GM12878 (cell line): ENCODE measurements around the gene PTGR2. TPM values are rescaled to one million over a fixed set of nuclear protein-coding genes. Genes with fewer than 3 reads are reported as not detected.

Experiments used
- ATAC-seq: fragments of 200-7000 bp; cut with Tn5 transposase; 3 replicates; pipeline ENCODE4 v1.9.1; 2020; ENCODE audit warnings: mild to moderate bottlenecking, moderate library complexity
- BruUV-seq: library from RNA; stranded (reverse); fragments of 400-500 nt; replicated peaks from 2 replicates; lab custom pipeline; 2021; lab: Mats Ljungman, UMichigan
- CTCF ChIA-PET: fragments of 300-600 bp; sonication (Branson Sonifier 250); formaldehyde crosslinking; extraction: SDS; loops from one replicate; lab custom pipeline; 2021; ENCODE audit warnings: inconsistent platforms; lab: Yijun Ruan, JAX
- POLR2A ChIA-PET: fragments of 350-600 bp; formaldehyde crosslinking; extraction: SDS; loops from one replicate; lab custom pipeline; 2021; ENCODE audit warnings: inconsistent platforms; lab: Charles Lee
- RAD21 ChIA-PET: fragments of 300-600 bp; sonication (Branson Sonifier 250); formaldehyde crosslinking; loops from one replicate; lab custom pipeline; 2023; ENCODE audit warnings: antibody characterized with exemption; ENCODE audit not compliant: unreplicated experiment; lab: Charles Lee
- SMC1A ChIA-PET: fragments of 300-600 bp; sonication (Branson Sonifier 250); formaldehyde crosslinking; loops from one replicate; lab custom pipeline; 2023; ENCODE audit not compliant: unreplicated experiment, uncharacterized antibody; lab: Charles Lee
- DNase-seq: peaks from one replicate; pipeline ENCODE4 v3.0.0-alpha.2; 2011; ENCODE audit warnings: low read depth, low spot score
- FAIRE-seq: peaks from 3 replicates; lab custom pipeline; 2011; peaks lifted over from hg19 to GRCh38; lab: Jason Lieb, UNC
- H2AFZ ChIP-seq: 2 replicates; pipeline ENCODE4 v1.6.0; 2011; ENCODE audit warnings: low read depth, low read length, control low read depth; ENCODE audit not compliant: control insufficient read depth
- H3K27ac ChIP-seq: 2 replicates; pipeline ENCODE4 v1.5.1; 2011; ENCODE audit warnings: control low read depth; ENCODE audit not compliant: control insufficient read depth, insufficient read depth
- H3K27me3 ChIP-seq, 2 experiments: replicated peaks in 1 of 2; 2 replicates each; pipeline versions ENCODE4 v1.6.0 to v1.6.1; 2011; ENCODE audit warnings: low read length in 1 of 2; ENCODE audit not compliant: control insufficient read depth in 2 of 2, insufficient read depth in 2 of 2
- H3K36me3 ChIP-seq, 2 experiments: 2 replicates each; pipeline ENCODE4 v1.5.1; 2011; ENCODE audit warnings: low read length in 1 of 2; ENCODE audit not compliant: control insufficient read depth in 2 of 2, insufficient read depth in 2 of 2
- H3K4me1 ChIP-seq: 2 replicates; pipeline ENCODE4 v1.6.1; 2011; ENCODE audit warnings: mild to moderate bottlenecking, low read length, moderate library complexity, mixed read lengths; ENCODE audit not compliant: control insufficient read depth, insufficient read depth
- H3K4me2 ChIP-seq: 2 replicates; pipeline ENCODE4 v1.6.0; 2011; ENCODE audit warnings: control low read depth; ENCODE audit not compliant: control insufficient read depth, insufficient read depth
- H3K4me3 ChIP-seq: fragments of 200-600 bp; sonication (generic); 2 replicates; pipeline ENCODE4 v1.5.1; 2016
- H3K79me2 ChIP-seq: 2 replicates; pipeline ENCODE4 v1.6.0; 2011; ENCODE audit warnings: low read length; ENCODE audit not compliant: control insufficient read depth, insufficient read depth
- H3K9ac ChIP-seq: 2 replicates; pipeline ENCODE4 v1.8.0; 2011; ENCODE audit warnings: low read length, control low read depth, mixed read lengths; ENCODE audit not compliant: control insufficient read depth, insufficient read depth
- H3K9me3 ChIP-seq: replicated peaks from 3 replicates; pipeline ENCODE4 v1.5.1; 2011; ENCODE audit warnings: mild to moderate bottlenecking, low read length; ENCODE audit not compliant: control insufficient read depth, insufficient read depth
- H4K20me1 ChIP-seq: 2 replicates; pipeline ENCODE4 v1.6.0; 2011; ENCODE audit not compliant: control insufficient read depth, insufficient read depth
- CBX3 ChIP-seq: fragments of 200-600 bp; sonication (generic); IDR thresholded peaks from 2 replicates; pipeline ENCODE4 v1.6.1; 2016; ENCODE audit warnings: low read depth, borderline replicate concordance
- CHD4 ChIP-seq: fragments of 200-600 bp; sonication (generic); IDR thresholded peaks from 2 replicates; pipeline ENCODE4 v1.6.1; 2016; ENCODE audit warnings: mild to moderate bottlenecking
- DPF2 ChIP-seq: fragments of 450-650 bp; IDR thresholded peaks from 2 replicates; pipeline ENCODE4 v1.6.1; 2017; ENCODE audit warnings: mild to moderate bottlenecking
- EGR1 ChIP-seq, 2 experiments: IDR thresholded peaks; 1 replicate in 1 of 2; 2 replicates in 1 of 2; pipeline ENCODE4 v1.6.1; 2011 to 2012; ENCODE audit warnings: low read depth in 2 of 2, low read length in 2 of 2, borderline replicate concordance in 1 of 2, mild to moderate bottlenecking in 1 of 2, moderate library complexity in 1 of 2
- FOS ChIP-seq: IDR thresholded peaks from 3 replicates; pipeline ENCODE4 v1.6.1; 2011; ENCODE audit warnings: borderline replicate concordance; ENCODE audit not compliant: insufficient read length; ENCODE audit errors: extremely low read depth
- HDAC6 ChIP-seq: fragments of 200-600 bp; sonication (generic); IDR thresholded peaks from one replicate; pipeline ENCODE4 v1.8.0; 2017; ENCODE audit warnings: antibody characterized with exemption; ENCODE audit not compliant: unreplicated experiment
- LARP7 ChIP-seq: fragments of 450-650 bp; IDR thresholded peaks from 2 replicates; pipeline ENCODE4 v1.6.1; 2017; ENCODE audit warnings: mild to moderate bottlenecking
- POLR2A ChIP-seq: IDR thresholded peaks from 2 replicates; pipeline ENCODE4 v1.6.1; 2011; ENCODE audit warnings: low read depth, mild to moderate bottlenecking, low read length
- SUPT20H ChIP-seq: IDR thresholded peaks from 2 replicates; pipeline ENCODE4 v1.6.1; 2011; ENCODE audit warnings: low read depth, mild to moderate bottlenecking, low read length, moderate library complexity, borderline replicate concordance; ENCODE audit not compliant: control insufficient read depth
- TARDBP ChIP-seq: IDR thresholded peaks from 2 replicates; pipeline ENCODE4 v1.6.1; 2016; ENCODE audit warnings: borderline replicate concordance
- WRNIP1 ChIP-seq: IDR thresholded peaks from 2 replicates; pipeline ENCODE4 v1.6.1; 2011; ENCODE audit warnings: low read depth, low read length, improper control_type of control experiment, borderline replicate concordance
- YBX1 ChIP-seq: fragments of 450-650 bp; IDR thresholded peaks from 2 replicates; pipeline ENCODE4 v1.6.1; 2016; ENCODE audit warnings: antibody characterized with exemption
- ZNF24 ChIP-seq: fragments of 450-650 bp; IDR thresholded peaks from 2 replicates; pipeline ENCODE4 v1.6.1; 2017; ENCODE audit warnings: antibody characterized with exemption, mild to moderate bottlenecking
- ZNF384 ChIP-seq: IDR thresholded peaks from 2 replicates; pipeline ENCODE4 v1.6.1; 2012; ENCODE audit warnings: low read depth, mild to moderate bottlenecking, low read length, improper control_type of control experiment, borderline replicate concordance
- WGBS: methylation state at CpG from one replicate; pipeline ENCODE4 v1.1.6; 2016; ENCODE audit warnings: low lambda C conversion rate; ENCODE audit not compliant: insufficient replicate concordance, insufficient coverage; ENCODE audit errors: missing lambda C conversion rate; 5-methylcytosine and 5-hydroxymethylcytosine counted together
- in situ Hi-C: fragments of 300-500 bp; cut with MboI; formaldehyde crosslinking; loops from 9 replicates; pipeline ENCODE4 v1.14.3; 2018; ENCODE audit warnings: mixed read lengths
- intact Hi-C: fragments of 100-400 bp; cut with micrococcal nuclease; formaldehyde crosslinking; loops from one replicate; pipeline ENCODE4 v1.14.2; 2022; ENCODE audit not compliant: unreplicated experiment
- polyA plus RNA-seq, 11 experiments: library from polyadenylated mRNA; depleted of rRNA in 4 of 11; unstranded in 6 of 11; stranded (reverse) in 5 of 11; fragments of >200 nt; fragmentation: Nextera tagmentation in 4 of 11; fragmentation: Illumina TruSeq in 1 of 11; extraction: Ambion mirVana in 4 of 11; extraction: Trizol in 1 of 11; gene quantifications; 1 replicate in 1 of 11; 2 replicates in 10 of 11; pipeline versions ENCODE4 v1.2.1 to v1.2.3, GENCODE V29; 2011 to 2016; ENCODE audit warnings: inconsistent platforms in 2 of 11, missing spikeins in 2 of 11, low read depth in 1 of 11
- total RNA-seq, 4 experiments: library from RNA; depleted of rRNA in 3 of 4; stranded (reverse); fragments of >200 nt in 3 of 4; fragmentation: Illumina TruSeq in 1 of 4; extraction: Trizol in 1 of 4; gene quantifications; 2 replicates each; pipeline versions ENCODE4 v1.2.1 to v1.2.3, GENCODE V29; 2013 to 2021
- TF ChIP-seq, protein P1 (sequence below): fragments of 450-650 bp; formaldehyde crosslinking; IDR thresholded peaks from 2 replicates; pipeline ENCODE4 v1.4.0; 2020; ENCODE audit warnings: mild to moderate bottlenecking, moderate library complexity
- TF ChIP-seq, protein P2 (sequence below): IDR thresholded peaks from 2 replicates; pipeline ENCODE4 v1.6.1; 2012; ENCODE audit warnings: low read depth, low read length, improper control_type of control experiment

PTGR2 gene
- total and polyA plus RNA-seq, 10 of the 15 experiments (the other 5 are each of a cell fraction or from before 2014, with no cell fraction given), result 3.3 to 12.8 (median 8.4) TPM

DNA sequence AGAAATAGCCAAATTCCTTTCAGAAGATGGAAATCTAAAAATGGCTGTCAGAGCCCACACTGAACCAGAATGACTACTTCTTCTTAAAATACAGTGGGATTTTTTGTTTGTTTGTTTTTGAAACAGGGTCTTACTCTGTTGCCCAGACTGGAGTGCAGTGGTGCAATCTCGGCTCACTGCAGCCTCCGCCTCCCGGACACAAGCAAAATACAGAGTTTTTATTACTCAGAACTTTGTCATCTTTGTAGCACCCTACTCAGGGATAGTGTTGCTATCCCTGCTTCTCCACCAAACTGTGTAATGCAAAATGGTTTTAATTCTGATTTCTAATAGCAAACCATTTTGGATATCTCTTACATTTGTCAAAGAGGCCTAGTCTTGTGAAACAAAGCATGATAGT, 51.4 kb downstream of the PTGR2 start (continued):
- TF ChIP-seq, protein P1, sequence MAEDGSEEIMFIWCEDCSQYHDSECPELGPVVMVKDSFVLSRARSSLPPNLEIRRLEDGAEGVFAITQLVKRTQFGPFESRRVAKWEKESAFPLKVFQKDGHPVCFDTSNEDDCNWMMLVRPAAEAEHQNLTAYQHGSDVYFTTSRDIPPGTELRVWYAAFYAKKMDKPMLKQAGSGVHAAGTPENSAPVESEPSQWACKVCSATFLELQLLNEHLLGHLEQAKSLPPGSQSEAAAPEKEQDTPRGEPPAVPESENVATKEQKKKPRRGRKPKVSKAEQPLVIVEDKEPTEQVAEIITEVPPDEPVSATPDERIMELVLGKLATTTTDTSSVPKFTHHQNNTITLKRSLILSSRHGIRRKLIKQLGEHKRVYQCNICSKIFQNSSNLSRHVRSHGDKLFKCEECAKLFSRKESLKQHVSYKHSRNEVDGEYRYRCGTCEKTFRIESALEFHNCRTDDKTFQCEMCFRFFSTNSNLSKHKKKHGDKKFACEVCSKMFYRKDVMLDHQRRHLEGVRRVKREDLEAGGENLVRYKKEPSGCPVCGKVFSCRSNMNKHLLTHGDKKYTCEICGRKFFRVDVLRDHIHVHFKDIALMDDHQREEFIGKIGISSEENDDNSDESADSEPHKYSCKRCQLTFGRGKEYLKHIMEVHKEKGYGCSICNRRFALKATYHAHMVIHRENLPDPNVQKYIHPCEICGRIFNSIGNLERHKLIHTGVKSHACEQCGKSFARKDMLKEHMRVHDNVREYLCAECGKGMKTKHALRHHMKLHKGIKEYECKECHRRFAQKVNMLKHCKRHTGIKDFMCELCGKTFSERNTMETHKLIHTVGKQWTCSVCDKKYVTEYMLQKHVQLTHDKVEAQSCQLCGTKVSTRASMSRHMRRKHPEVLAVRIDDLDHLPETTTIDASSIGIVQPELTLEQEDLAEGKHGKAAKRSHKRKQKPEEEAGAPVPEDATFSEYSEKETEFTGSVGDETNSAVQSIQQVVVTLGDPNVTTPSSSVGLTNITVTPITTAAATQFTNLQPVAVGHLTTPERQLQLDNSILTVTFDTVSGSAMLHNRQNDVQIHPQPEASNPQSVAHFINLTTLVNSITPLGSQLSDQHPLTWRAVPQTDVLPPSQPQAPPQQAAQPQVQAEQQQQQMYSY, result no peak
- TF ChIP-seq HDAC6 (no peak), WRNIP1 (no peak), YBX1 (no peak), EGR1 (IDR thresholded peaks at IDR 0.05; ENCODE audit: borderline replicate concordance in 1 of 2, low read depth in 2 of 2, low read length in 2 of 2) (no peak), ZNF384 (no peak), TARDBP (no peak), ZNF24 (no peak)

DNA sequence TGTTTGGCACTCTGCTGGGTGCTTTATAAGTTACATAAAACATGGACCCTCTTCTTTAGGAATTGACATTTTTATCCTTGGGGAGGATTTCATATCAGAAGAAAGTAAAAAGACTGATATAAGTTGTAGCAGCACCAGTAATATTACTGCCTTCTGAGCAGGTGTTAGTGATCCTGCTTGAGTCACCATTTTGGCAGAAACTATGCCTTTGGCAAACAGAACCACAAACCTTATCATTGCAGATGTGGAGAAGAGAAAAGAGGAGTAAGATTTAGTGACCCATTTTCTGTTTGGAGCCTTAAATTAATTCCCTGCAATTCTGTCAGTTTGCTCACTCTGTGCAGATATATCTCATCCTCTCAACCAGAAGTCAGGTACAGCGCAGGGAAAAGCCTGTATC, 58.0 kb downstream of the PTGR2 start:
- BruUV-seq, result no TSS peak
- FAIRE-seq (no peak), DNase-seq (no peak), ATAC-seq (no peak)
- in situ Hi-C loops, result no loop called here
- WGBS, result 88% methylated on average over 1 of the region's 1 CpG
- Histone ChIP-seq H3K9ac (no peak overlapping the region), H3K27me3 (no peaks in the 10 kb centered on the region), H3K4me3 (no peak overlapping the region), H4K20me1 (no peaks in the 10 kb centered on the region; the same call in 1 of the 2 replicates), H3K4me2 (no peak overlapping the region), H3K36me3 (peaks cover 6 to 36% of the 10 kb centered on the region in 2 experiments), H3K27ac (no peak overlapping the region), H3K4me1 (no peaks in the 10 kb centered on the region), H2AFZ (no peak overlapping the region), H3K79me2 (no peaks in the 10 kb centered on the region), H3K9me3 (no peaks in the 10 kb centered on the region)
- intact Hi-C loops, result no loop called here
- SMC1A ChIA-PET, result no interaction called here
- RAD21 ChIA-PET, result interaction anchor here (0.6 kb wide), 1 partner anchor 58 kb away, joined by 4 read pairs; no protein-coding TSS in a partner anchor
- POLR2A ChIA-PET, result interaction anchor here (0.6 kb wide), 1 partner anchor 520 kb away, joined by 3 read pairs; no protein-coding TSS in a partner anchor
- CTCF ChIA-PET, result interaction anchor here (0.7 kb wide), 1 partner anchor 151 kb away, joined by 3 read pairs; no protein-coding TSS in a partner anchor
- no peak for TF ChIP-seq FOS
- no peak for TF ChIP-seq POLR2A
- TF ChIP-seq, protein P2, sequence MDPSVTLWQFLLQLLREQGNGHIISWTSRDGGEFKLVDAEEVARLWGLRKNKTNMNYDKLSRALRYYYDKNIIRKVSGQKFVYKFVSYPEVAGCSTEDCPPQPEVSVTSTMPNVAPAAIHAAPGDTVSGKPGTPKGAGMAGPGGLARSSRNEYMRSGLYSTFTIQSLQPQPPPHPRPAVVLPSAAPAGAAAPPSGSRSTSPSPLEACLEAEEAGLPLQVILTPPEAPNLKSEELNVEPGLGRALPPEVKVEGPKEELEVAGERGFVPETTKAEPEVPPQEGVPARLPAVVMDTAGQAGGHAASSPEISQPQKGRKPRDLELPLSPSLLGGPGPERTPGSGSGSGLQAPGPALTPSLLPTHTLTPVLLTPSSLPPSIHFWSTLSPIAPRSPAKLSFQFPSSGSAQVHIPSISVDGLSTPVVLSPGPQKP, result no peak
- TF ChIP-seq CHD4, result no peak
- TF ChIP-seq CBX3, result no peak
- TF ChIP-seq LARP7, result no peak
- no peak for TF ChIP-seq DPF2
- no peak for TF ChIP-seq SUPT20H
